OCI-LY7 (cell line): Measurements from ENCODE around the gene SLC35A5.

Experiments used
- CTCF ChIP-seq: fragments of 200-600 bp; sonication (generic); conservative IDR thresholded peaks from 2 replicates; pipeline ENCODE4 v1.5.1; 2014; ENCODE audit warnings: mild to moderate bottlenecking, antibody characterized with exemption, low read length, moderate library complexity, mixed read lengths
- EZH2phosphoT487 ChIP-seq: fragments of 200-600 bp; sonication (generic); IDR thresholded peaks from 2 replicates; pipeline ENCODE4 v1.6.1; 2018; ENCODE audit warnings: low read depth, borderline replicate concordance, mild to moderate bottlenecking, mixed run types, antibody characterized with exemption, low read length, moderate library complexity, mixed read lengths

- no peak for TF ChIP-seq CTCF
- TF ChIP-seq EZH2phosphoT487: no peak
These were observed 3.1 kb downstream of the SLC35A5 start for GRCh38 chr3:112564940-112565305.
